Prostate gland (tissue), 2 donors: ENCODE results near the gene DENND4A.

Experiments
- POLR2A ChIP-seq: fragments of 450-650 bp; IDR thresholded peaks from one replicate; pipeline ENCODE4 v1.6.1; 2016; ENCODE audit warnings: antibody characterized with exemption, mild to moderate bottlenecking
- POLR2AphosphoS5 ChIP-seq: sonication (generic); formaldehyde crosslinking; IDR thresholded peaks from one replicate; pipeline ENCODE4 v1.6.1; 2017; ENCODE audit warnings: antibody characterized with exemption
- TF ChIP-seq, protein P1 (sequence below), 4 experiments: fragments of 200-600 bp in 2 of 4; fragments of 450-650 bp in 2 of 4; sonication (generic) in 2 of 4; IDR thresholded peaks; 1 replicate in 3 of 4; 2 replicates in 1 of 4; pipeline ENCODE4 v1.5.1; 2016 to 2019; ENCODE audit warnings: antibody characterized with exemption in 4 of 4, mild to moderate bottlenecking in 2 of 4, moderate library complexity in 2 of 4

GRCh38 chr15:65644282-65644681 is 147.8 kb downstream of the DENND4A start:
- TF ChIP-seq, protein P1, sequence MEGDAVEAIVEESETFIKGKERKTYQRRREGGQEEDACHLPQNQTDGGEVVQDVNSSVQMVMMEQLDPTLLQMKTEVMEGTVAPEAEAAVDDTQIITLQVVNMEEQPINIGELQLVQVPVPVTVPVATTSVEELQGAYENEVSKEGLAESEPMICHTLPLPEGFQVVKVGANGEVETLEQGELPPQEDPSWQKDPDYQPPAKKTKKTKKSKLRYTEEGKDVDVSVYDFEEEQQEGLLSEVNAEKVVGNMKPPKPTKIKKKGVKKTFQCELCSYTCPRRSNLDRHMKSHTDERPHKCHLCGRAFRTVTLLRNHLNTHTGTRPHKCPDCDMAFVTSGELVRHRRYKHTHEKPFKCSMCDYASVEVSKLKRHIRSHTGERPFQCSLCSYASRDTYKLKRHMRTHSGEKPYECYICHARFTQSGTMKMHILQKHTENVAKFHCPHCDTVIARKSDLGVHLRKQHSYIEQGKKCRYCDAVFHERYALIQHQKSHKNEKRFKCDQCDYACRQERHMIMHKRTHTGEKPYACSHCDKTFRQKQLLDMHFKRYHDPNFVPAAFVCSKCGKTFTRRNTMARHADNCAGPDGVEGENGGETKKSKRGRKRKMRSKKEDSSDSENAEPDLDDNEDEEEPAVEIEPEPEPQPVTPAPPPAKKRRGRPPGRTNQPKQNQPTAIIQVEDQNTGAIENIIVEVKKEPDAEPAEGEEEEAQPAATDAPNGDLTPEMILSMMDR (IDR thresholded peaks at IDR 0.05) = no peak
- TF ChIP-seq POLR2AphosphoS5 (no peak), POLR2A (no peak)
